B cell (primary cell): ENCODE measurements around the gene MAT1A. TPM values are rescaled to one million over a fixed set of nuclear protein-coding genes. Genes with fewer than 3 reads are reported as not detected.

Experiments
- ATAC-seq: fragments of 200-7000 bp; cut with Tn5 transposase; one replicate; pipeline ENCODE4 v1.10.0; 2021; ENCODE audit warnings: low read depth, mild to moderate bottlenecking, moderate number of reproducible peaks, moderate library complexity
- CTCF ChIA-PET: fragments of 350-600 bp; sonication (Branson Sonifier 250); formaldehyde crosslinking; loops from one replicate; lab custom pipeline; 2021; ENCODE audit warnings: antibody characterized with exemption, inconsistent platforms; lab: Charles Lee
- POLR2A ChIA-PET: fragments of 350-600 bp; sonication (Branson Sonifier 250); formaldehyde crosslinking; loops from one replicate; lab custom pipeline; 2021; ENCODE audit warnings: antibody characterized with exemption; lab: Charles Lee
- DNase-seq: peaks from one replicate; pipeline ENCODE4 v3.0.0; 2013
- H2AFZ ChIP-seq: 2 replicates; pipeline ENCODE4 v1.6.1; 2012; ENCODE audit warnings: mild to moderate bottlenecking, low read depth, low read length; ENCODE audit not compliant: insufficient read depth, poor library complexity, severe bottlenecking
- H3K27ac ChIP-seq, 2 donors: 1 replicate in 1 of 2; 2 replicates in 1 of 2; pipeline ENCODE4 v1.5.1; 2012 to 2013; ENCODE audit warnings: low read length in 2 of 2, mild to moderate bottlenecking in 2 of 2, moderate library complexity in 1 of 2
- H3K27me3 ChIP-seq, 4 experiments: fragments of 200-600 bp in 1 of 4; sonication (generic) in 1 of 4; replicated peaks in 1 of 4; 1 replicate in 2 of 4; 2 replicates in 2 of 4; pipeline versions ENCODE4 v1.6.1 to v1.7.0; 2013 to 2016; ENCODE audit warnings: low read length in 3 of 4, mild to moderate bottlenecking in 2 of 4, mixed read lengths in 1 of 4, moderate library complexity in 1 of 4; ENCODE audit not compliant: insufficient read depth in 4 of 4, control insufficient read depth in 3 of 4; ENCODE audit errors: control extremely low read depth in 1 of 4
- H3K36me3 ChIP-seq, 2 experiments: replicated peaks in 1 of 2; 1 replicate in 1 of 2; 2 replicates in 1 of 2; pipeline versions ENCODE4 v1.6.1 to v1.7.1; 2013; ENCODE audit warnings: low read length in 1 of 2; ENCODE audit not compliant: insufficient read depth in 2 of 2, control insufficient read depth in 1 of 2; ENCODE audit errors: control extremely low read depth in 1 of 2, extremely low read depth in 1 of 2
- H3K4me1 ChIP-seq, 2 donors: fragments of 200-600 bp in 1 of 2; sonication (generic) in 1 of 2; 1 replicate in 1 of 2; 2 replicates in 1 of 2; pipeline versions ENCODE4 v1.5.1 to v1.6.1; 2013 to 2017; ENCODE audit warnings: low read length in 2 of 2; ENCODE audit not compliant: control insufficient read depth in 2 of 2, insufficient read depth in 2 of 2
- H3K4me2 ChIP-seq: replicated peaks from 2 replicates; pipeline ENCODE3; 2012; ENCODE audit warnings: mild to moderate bottlenecking, low read depth, low read length; ENCODE audit not compliant: poor library complexity, severe bottlenecking
- H3K4me3 ChIP-seq, 5 experiments: fragments of 200-600 bp in 1 of 5; sonication (generic) in 1 of 5; 1 replicate in 3 of 5; 2 replicates in 2 of 5; pipeline versions ENCODE4 v1.5.1 to v1.7.0; 2011 to 2016; ENCODE audit warnings: low read length in 4 of 5, mild to moderate bottlenecking in 4 of 5, low read depth in 2 of 5, control low read depth in 1 of 5, moderate library complexity in 1 of 5; ENCODE audit not compliant: insufficient read depth in 1 of 5; ENCODE audit errors: control extremely low read depth in 1 of 5, extremely low read depth in 1 of 5
- H3K79me2 ChIP-seq: fragments of 200-600 bp; sonication (generic); one replicate; pipeline ENCODE4 v1.6.0; 2016; ENCODE audit warnings: low read length; ENCODE audit not compliant: control insufficient read depth, insufficient read depth
- H3K9ac ChIP-seq: fragments of 200-600 bp; sonication (generic); 2 replicates; pipeline ENCODE4 v1.6.1; 2017; ENCODE audit warnings: mild to moderate bottlenecking, low read length, moderate library complexity
- H3K9me3 ChIP-seq, 3 donors: one replicate each; pipeline versions ENCODE4 v1.6.1 to v1.7.1; 2013; ENCODE audit warnings: low read length in 2 of 3; ENCODE audit not compliant: control insufficient read depth in 2 of 3, insufficient read depth in 1 of 3; ENCODE audit errors: control extremely low read depth in 1 of 3
- H4K20me1 ChIP-seq: 2 replicates; pipeline ENCODE4 v1.6.0; 2012; ENCODE audit warnings: mild to moderate bottlenecking, low read length; ENCODE audit not compliant: insufficient read depth, control insufficient read depth, poor library complexity, severe bottlenecking
- H3K27ac Mint-ChIP-seq: one replicate; pipeline ENCODE4 v1.8.0; 2021; ENCODE audit warnings: mixed read lengths
- H3K27me3 Mint-ChIP-seq: one replicate; pipeline ENCODE4 v1.8.0; 2021; ENCODE audit warnings: mixed read lengths
- H3K4me1 Mint-ChIP-seq: one replicate; pipeline ENCODE4 v1.8.0; 2021; ENCODE audit warnings: mixed read lengths
- H3K4me3 Mint-ChIP-seq: one replicate; pipeline ENCODE4 v1.8.0; 2021; ENCODE audit warnings: mixed read lengths
- H3K9me3 Mint-ChIP-seq: one replicate; pipeline ENCODE4 v1.8.0; 2022; ENCODE audit warnings: mixed read lengths; ENCODE audit not compliant: insufficient read depth
- CTCF ChIP-seq: fragments of 200-600 bp; IDR thresholded peaks from one replicate; pipeline ENCODE4 v1.8.0; 2022; ENCODE audit warnings: antibody characterized with exemption, mild to moderate bottlenecking
- EZH2 ChIP-seq: IDR thresholded peaks from 2 replicates; pipeline ENCODE4 v1.6.1; 2012; ENCODE audit warnings: borderline replicate concordance, low read depth, mild to moderate bottlenecking, moderate library complexity, low read length; ENCODE audit not compliant: insufficient read depth, poor library complexity, severe bottlenecking
- WGBS: methylation state at CpG from one replicate; pipeline ENCODE4 v1.1.5; 2013; ENCODE audit warnings: missing lambda C conversion rate; ENCODE audit not compliant: insufficient coverage; 5-methylcytosine and 5-hydroxymethylcytosine counted together
- intact Hi-C: fragments of 100-400 bp; cut with micrococcal nuclease; formaldehyde crosslinking; loops from one replicate; pipeline ENCODE4 v1.10.0; 2022
- polyA minus RNA-seq: library from RNA; depleted of rRNA, polyadenylated mRNA; stranded (reverse); fragments of >200 nt; gene quantifications from 2 replicates; pipeline ENCODE4 v1.2.3, GENCODE V29; 2012
- polyA plus RNA-seq: library from polyadenylated mRNA; depleted of rRNA; stranded (reverse); fragments of >200 nt; gene quantifications from 2 replicates; pipeline ENCODE4 v1.2.3, GENCODE V29; 2012
- total RNA-seq, 2 donors: library from RNA; stranded (reverse); fragments of 120-200 nt in 1 of 2; gene quantifications; 1 replicate in 1 of 2; 2 replicates in 1 of 2; pipeline versions ENCODE4 v1.2.3 to v1.2.4, GENCODE V29; 2013 to 2022

The MAT1A gene
- not detected in 2 replicates for total RNA-seq
- not detected for total RNA-seq (2013)
- not detected in 2 replicates for polyA plus RNA-seq
- not detected in 2 replicates for polyA minus RNA-seq

GRCh38 chr10:80289451-80290287, at the start of gene MAT1A:
Gene MAT1A (minus strand): TSS chr10:80289658. CDS start chr10:80289423, 235 bp downstream.
- Histone ChIP-seq H4K20me1 (no peaks in the 10 kb centered on the region), H2AFZ (peak within 1 kb of the TSS; percentile 9), H3K36me3 (no peaks in the 10 kb centered on the region), H3K9me3 (no peaks in the 10 kb centered on the region), H3K27ac (no peak within 1 kb of the TSS), H3K79me2 (no peaks in the 10 kb centered on the region), H3K4me3 (no peak within 1 kb of the TSS), H3K27me3 (peaks cover 0 to 6% (median 0%) of the 10 kb centered on the region in 4 experiments), H3K4me1 (no peaks in the 10 kb centered on the region), H3K4me2 (no peak within 1 kb of the TSS), H3K9ac (no peak within 1 kb of the TSS)
- intact Hi-C loops: no loop called here
- ATAC-seq (no peak), DNase-seq (no peak)
- H3K4me1 Mint-ChIP-seq: no peaks in the 10 kb centered on the region
- no peaks in the 10 kb centered on the region for H3K9me3 Mint-ChIP-seq
- peaks cover 34% of the 10 kb centered on the region for H3K27me3 Mint-ChIP-seq
- 32% methylated on average over 6 of the region's 9 CpGs for WGBS
- no peak within 1 kb of the TSS for H3K27ac Mint-ChIP-seq
- no peak within 1 kb of the TSS for H3K4me3 Mint-ChIP-seq
- TF ChIP-seq EZH2 (no peak), CTCF (no peak)
- ChIA-PET POLR2A (no interaction called here), CTCF (no interaction called here)

DNA sequence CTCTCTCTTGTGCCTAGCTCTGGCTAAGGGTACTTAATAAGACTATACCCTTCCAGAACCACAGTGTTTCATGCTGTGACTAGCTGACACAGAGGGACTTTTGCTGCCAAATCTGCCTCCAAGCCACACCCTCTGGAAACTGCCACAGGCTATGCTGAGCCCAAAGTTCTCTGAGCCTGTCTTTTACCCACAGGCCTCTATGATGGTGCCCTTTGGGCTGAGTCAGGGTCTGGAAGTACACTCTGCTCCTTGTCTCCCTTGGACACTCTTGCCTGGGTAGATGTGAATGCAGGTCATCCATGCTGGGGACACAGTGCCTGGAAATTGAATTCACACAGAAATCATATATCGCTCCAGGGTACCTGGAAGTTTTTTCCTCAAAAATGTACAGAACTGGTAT, 44.5 kb upstream of the MAT1A start:
- Histone ChIP-seq H3K79me2 (no peaks in the 10 kb centered on the region), H3K9me3 (peaks cover 0 to 1% (median 0%) of the 10 kb centered on the region in 3 donors), H3K36me3 (no peaks in the 10 kb centered on the region), H3K27me3 (no peaks in the 10 kb centered on the region), H3K4me2 (no peak overlapping the region), H3K27ac (no peak overlapping the region), H2AFZ (no peak overlapping the region), H3K4me1 (no peaks in the 10 kb centered on the region), H3K9ac (no peak overlapping the region), H4K20me1 (no peaks in the 10 kb centered on the region), H3K4me3 (no peak overlapping the region)
- ChIA-PET POLR2A (no interaction called here), CTCF (no interaction called here)
- DNase-seq: no peak
- Mint-ChIP-seq H3K27ac (no peak overlapping the region), H3K4me3 (no peak overlapping the region), H3K4me1 (no peaks in the 10 kb centered on the region), H3K27me3 (peaks cover 2% of the 10 kb centered on the region), H3K9me3 (no peaks in the 10 kb centered on the region)
- intact Hi-C loops: no loop called here
- no peak for ATAC-seq
- WGBS: no CpG with 5 or more reads among the region's 1 CpG
- TF ChIP-seq CTCF (no peak), EZH2 (no peak)
